IMR-90 (cell line): ENCODE results near the gene D2HGDH. TPM values are rescaled to one million over a fixed set of nuclear protein-coding genes. Genes with fewer than 3 reads are reported as not detected.
A peak's percentile ranks its signal among the peaks of the same experiment; 100 is the strongest.

Experiments
- ATAC-seq: fragments of 200-7000 bp; cut with Tn5 transposase; 2 replicates; pipeline ENCODE4 v1.9.1; 2020; ENCODE audit warnings: low read depth, mild to moderate bottlenecking, moderate library complexity
- BruUV-seq: library from RNA; stranded (reverse); fragments of 400-500 nt; replicated peaks from 2 replicates; lab custom pipeline; 2021; lab: Mats Ljungman, UMichigan
- CTCF ChIA-PET: fragments of 300-600 bp; formaldehyde crosslinking; extraction: SDS; loops from one replicate; lab custom pipeline; 2021; ENCODE audit warnings: antibody characterized with exemption; lab: Yijun Ruan, JAX
- POLR2A ChIA-PET: fragments of 300-600 bp; sonication (Branson Sonifier 250); formaldehyde crosslinking; loops from one replicate; lab custom pipeline; 2022; ENCODE audit warnings: antibody characterized with exemption; ENCODE audit not compliant: unreplicated experiment; lab: Charles Lee
- DNase-seq: peaks from one replicate; pipeline ENCODE4 v3.0.0; 2013
- H2AFZ ChIP-seq: replicated peaks from 2 replicates; pipeline ENCODE3; 2013; ENCODE audit warnings: low read length, mild to moderate bottlenecking; ENCODE audit not compliant: poor library complexity
- H2AK5ac ChIP-seq: 2 replicates; pipeline ENCODE4 v1.6.1; 2013; ENCODE audit warnings: low read depth, low read length, inconsistent platforms
- H2AK9ac ChIP-seq: replicated peaks from 2 replicates; pipeline ENCODE3; 2013; ENCODE audit warnings: mild to moderate bottlenecking, low read depth, low read length, moderate library complexity; ENCODE audit not compliant: poor library complexity
- H2BK120ac ChIP-seq: 2 replicates; pipeline ENCODE4 v1.6.1; 2013; ENCODE audit warnings: low read depth, low read length, inconsistent platforms
- H2BK15ac ChIP-seq: 3 replicates; pipeline ENCODE4 v1.6.1; 2013; ENCODE audit warnings: low read depth, low read length, inconsistent platforms
- H2BK20ac ChIP-seq: 2 replicates; pipeline ENCODE4 v1.6.1; 2013; ENCODE audit warnings: low read depth, mild to moderate bottlenecking, inconsistent platforms, low read length, moderate library complexity
- H2BK5ac ChIP-seq: 2 replicates; pipeline ENCODE4 v1.6.1; 2013; ENCODE audit warnings: mild to moderate bottlenecking, low read depth, low read length, inconsistent platforms; ENCODE audit not compliant: poor library complexity, severe bottlenecking
- H3K14ac ChIP-seq: replicated peaks from 2 replicates; pipeline ENCODE4 v1.6.1; 2013; ENCODE audit warnings: low read depth, low read length, inconsistent platforms
- H3K18ac ChIP-seq: 2 replicates; pipeline ENCODE4 v1.6.1; 2013; ENCODE audit warnings: low read depth, low read length, control low read depth
- H3K23ac ChIP-seq: 2 replicates; pipeline ENCODE4 v1.6.1; 2013; ENCODE audit warnings: low read depth, low read length, inconsistent platforms
- H3K27ac ChIP-seq: 2 replicates; pipeline ENCODE4 v1.5.1; 2013; ENCODE audit warnings: mild to moderate bottlenecking, control low read depth, low read length; ENCODE audit not compliant: insufficient read depth
- H3K27me3 ChIP-seq: 2 replicates; pipeline ENCODE4 v1.6.1; 2013; ENCODE audit warnings: low read length; ENCODE audit not compliant: control insufficient read depth, insufficient read depth
- H3K36me3 ChIP-seq: 2 replicates; pipeline ENCODE4 v1.6.1; 2013; ENCODE audit warnings: low read length, mixed read lengths; ENCODE audit not compliant: control insufficient read depth, insufficient read depth
- H3K4ac ChIP-seq: 2 replicates; pipeline ENCODE4 v1.6.1; 2013; ENCODE audit warnings: low read depth, low read length, inconsistent platforms
- H3K4me1 ChIP-seq: 2 replicates; pipeline ENCODE4 v1.6.1; 2013; ENCODE audit warnings: low read length, mixed read lengths; ENCODE audit not compliant: control insufficient read depth, insufficient read depth
- H3K4me2 ChIP-seq: 2 replicates; pipeline ENCODE4 v1.6.1; 2013; ENCODE audit warnings: low read depth, mild to moderate bottlenecking, control low read depth, low read length, moderate library complexity
- H3K4me3 ChIP-seq: 2 replicates; pipeline ENCODE4 v1.5.1; 2013; ENCODE audit warnings: low read depth, mild to moderate bottlenecking, control low read depth, low read length, moderate library complexity; ENCODE audit not compliant: insufficient read depth
- H3K56ac ChIP-seq: 2 replicates; pipeline ENCODE4 v1.6.1; 2013; ENCODE audit warnings: low read length, inconsistent platforms; ENCODE audit not compliant: insufficient read depth; ENCODE audit errors: extremely low read depth
- H3K79me1 ChIP-seq, 2 experiments: 2 replicates each; pipeline ENCODE4 v1.6.1; 2013; ENCODE audit warnings: low read length in 2 of 2, inconsistent platforms in 1 of 2, low read depth in 1 of 2
- H3K9ac ChIP-seq: 2 replicates; pipeline ENCODE4 v1.6.1; 2013; ENCODE audit warnings: low read depth, low read length, control low read depth
- H3K9me1 ChIP-seq: 2 replicates; pipeline ENCODE4 v1.6.1; 2013; ENCODE audit warnings: low read length, inconsistent platforms; ENCODE audit not compliant: insufficient read depth
- H3K9me3 ChIP-seq: 2 replicates; pipeline ENCODE4 v1.6.1; 2013; ENCODE audit warnings: low read length; ENCODE audit not compliant: control insufficient read depth, insufficient read depth
- H4K20me1 ChIP-seq: 2 replicates; pipeline ENCODE4 v1.6.1; 2013; ENCODE audit warnings: low read length, inconsistent platforms; ENCODE audit not compliant: insufficient read depth
- H4K5ac ChIP-seq: 2 replicates; pipeline ENCODE4 v1.6.1; 2013; ENCODE audit warnings: mild to moderate bottlenecking, low read depth, low read length, control low read depth
- H4K8ac ChIP-seq, 2 experiments: 2 replicates each; pipeline ENCODE4 v1.6.1; 2013; ENCODE audit warnings: low read depth in 2 of 2, low read length in 2 of 2, control low read depth in 1 of 2, inconsistent platforms in 1 of 2
- H4K91ac ChIP-seq: 2 replicates; pipeline ENCODE4 v1.6.1; 2013; ENCODE audit warnings: low read depth, low read length, inconsistent platforms; ENCODE audit not compliant: insufficient read depth
- CEBPB ChIP-seq: IDR thresholded peaks from 2 replicates; pipeline ENCODE4 v1.6.1; 2012; ENCODE audit warnings: low read depth, low read length, improper control_type of control experiment
- MAFK ChIP-seq: IDR thresholded peaks from 2 replicates; pipeline ENCODE4 v1.6.1; 2012; ENCODE audit warnings: low read depth, low read length, improper control_type of control experiment
- MAZ ChIP-seq: IDR thresholded peaks from 2 replicates; pipeline ENCODE4 v1.6.1; 2012; ENCODE audit warnings: low read depth, mild to moderate bottlenecking, low read length, improper control_type of control experiment, moderate library complexity, borderline replicate concordance
- MXI1 ChIP-seq: IDR thresholded peaks from 2 replicates; pipeline ENCODE4 v1.6.1; 2012; ENCODE audit warnings: low read depth, mild to moderate bottlenecking, low read length, moderate library complexity, borderline replicate concordance
- NFE2L2 ChIP-seq: fragments of 150-350 bp; IDR thresholded peaks from 2 replicates; pipeline ENCODE4 v1.6.1; 2016; ENCODE audit warnings: low read depth, mild to moderate bottlenecking, low read length
- RFX5 ChIP-seq: IDR thresholded peaks from 2 replicates; pipeline ENCODE4 v1.8.0; 2012; ENCODE audit warnings: low read depth, mild to moderate bottlenecking, low read length, moderate library complexity
- SMC3 ChIP-seq: fragments of 150-350 bp; IDR thresholded peaks from 2 replicates; pipeline ENCODE4 v1.6.1; 2016; ENCODE audit warnings: low read depth, mild to moderate bottlenecking, antibody characterized with exemption, low read length, moderate library complexity
- WGBS, 2 experiments: methylation state at CpG; one replicate each; pipeline versions ENCODE4 v1.1.5 to v1.1.7; 2013; ENCODE audit warnings: missing lambda C conversion rate in 2 of 2; ENCODE audit not compliant: insufficient read length in 1 of 2; ENCODE audit errors: extremely low coverage in 2 of 2; 5-methylcytosine and 5-hydroxymethylcytosine counted together
- dilution Hi-C: fragments of 300-500 bp; cut with HindIII; formaldehyde crosslinking; loops from one replicate; pipeline ENCODE4 v1.14.3; 2018; ENCODE audit warnings: low sequenced_read_pairs; ENCODE audit not compliant: unreplicated experiment
- in situ Hi-C: fragments of 300-500 bp; cut with MboI; formaldehyde crosslinking; loops from 3 replicates; pipeline ENCODE4 v1.14.3; 2019; ENCODE audit warnings: low sequenced_read_pairs, inconsistent platforms, mixed read lengths
- intact Hi-C: fragments of 100-400 bp; cut with micrococcal nuclease; formaldehyde crosslinking; loops from 2 replicates; pipeline ENCODE4 v1.10.0; 2022
- polyA plus RNA-seq, 3 experiments: library from polyadenylated mRNA; depleted of rRNA; stranded (reverse); fragments of >200 nt; gene quantifications; 2 replicates each; pipeline ENCODE4 v1.2.3, GENCODE V29; 2012; ENCODE audit warnings: low replicate concordance in 1 of 3
- total RNA-seq: library from RNA; depleted of rRNA; stranded (reverse); fragments of >200 nt; gene quantifications from 2 replicates; pipeline ENCODE4 v1.2.3, GENCODE V29; 2012
- TF ChIP-seq, protein P1 (sequence below): conservative IDR thresholded peaks from 2 replicates; pipeline ENCODE4 v1.5.1; 2012; ENCODE audit warnings: mild to moderate bottlenecking, low read depth, low read length, improper control_type of control experiment
- TF ChIP-seq, protein P2 (sequence below): fragments of 150-350 bp; IDR thresholded peaks from 2 replicates; pipeline ENCODE4 v1.6.1; 2017; ENCODE audit warnings: mild to moderate bottlenecking, antibody characterized with exemption, low read length, low read depth

D2HGDH gene
- total and polyA plus RNA-seq, 2 of the 4 experiments (the other 2 are of a cell fraction), result 6.3 to 22.1 TPM

DNA sequence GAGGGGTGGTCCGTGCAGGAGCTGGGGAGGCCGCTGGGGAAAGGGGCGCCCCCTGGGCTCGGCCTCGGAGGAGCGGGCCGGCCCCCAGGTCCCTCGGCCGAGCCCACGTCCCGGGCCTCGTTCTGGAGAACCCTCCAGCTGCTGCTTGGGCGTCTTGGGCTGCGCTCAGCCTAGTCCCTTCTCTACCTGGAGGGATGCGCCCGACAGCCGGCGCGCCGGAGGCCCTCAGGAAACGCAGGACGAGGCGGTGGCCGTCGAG lies 293 bp upstream of the D2HGDH start:
- peak overlapping the region; percentile 74 for H3K4me3 ChIP-seq
- no peak overlapping the region; the same call in 2 of the 3 replicates for H2BK15ac ChIP-seq
- H3K56ac ChIP-seq, result no peak overlapping the region
- POLR2A ChIA-PET, result no interaction called here
- TF ChIP-seq MXI1 (no peak), RFX5 (no peak), NFE2L2 (no peak), MAZ (no peak), MAFK (no peak), SMC3 (no peak), CEBPB (no peak)
- TF ChIP-seq, protein P1, sequence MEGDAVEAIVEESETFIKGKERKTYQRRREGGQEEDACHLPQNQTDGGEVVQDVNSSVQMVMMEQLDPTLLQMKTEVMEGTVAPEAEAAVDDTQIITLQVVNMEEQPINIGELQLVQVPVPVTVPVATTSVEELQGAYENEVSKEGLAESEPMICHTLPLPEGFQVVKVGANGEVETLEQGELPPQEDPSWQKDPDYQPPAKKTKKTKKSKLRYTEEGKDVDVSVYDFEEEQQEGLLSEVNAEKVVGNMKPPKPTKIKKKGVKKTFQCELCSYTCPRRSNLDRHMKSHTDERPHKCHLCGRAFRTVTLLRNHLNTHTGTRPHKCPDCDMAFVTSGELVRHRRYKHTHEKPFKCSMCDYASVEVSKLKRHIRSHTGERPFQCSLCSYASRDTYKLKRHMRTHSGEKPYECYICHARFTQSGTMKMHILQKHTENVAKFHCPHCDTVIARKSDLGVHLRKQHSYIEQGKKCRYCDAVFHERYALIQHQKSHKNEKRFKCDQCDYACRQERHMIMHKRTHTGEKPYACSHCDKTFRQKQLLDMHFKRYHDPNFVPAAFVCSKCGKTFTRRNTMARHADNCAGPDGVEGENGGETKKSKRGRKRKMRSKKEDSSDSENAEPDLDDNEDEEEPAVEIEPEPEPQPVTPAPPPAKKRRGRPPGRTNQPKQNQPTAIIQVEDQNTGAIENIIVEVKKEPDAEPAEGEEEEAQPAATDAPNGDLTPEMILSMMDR, result no peak
- TF ChIP-seq, protein P2, sequence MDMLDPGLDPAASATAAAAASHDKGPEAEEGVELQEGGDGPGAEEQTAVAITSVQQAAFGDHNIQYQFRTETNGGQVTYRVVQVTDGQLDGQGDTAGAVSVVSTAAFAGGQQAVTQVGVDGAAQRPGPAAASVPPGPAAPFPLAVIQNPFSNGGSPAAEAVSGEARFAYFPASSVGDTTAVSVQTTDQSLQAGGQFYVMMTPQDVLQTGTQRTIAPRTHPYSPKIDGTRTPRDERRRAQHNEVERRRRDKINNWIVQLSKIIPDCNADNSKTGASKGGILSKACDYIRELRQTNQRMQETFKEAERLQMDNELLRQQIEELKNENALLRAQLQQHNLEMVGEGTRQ, result no peak
- dilution Hi-C loops (no loop called here), intact Hi-C loops (loop anchor here (2.0 kb wide), 1 partner anchor 69 kb away; no protein-coding TSS in a partner anchor), in situ Hi-C loops (no loop called here)
- H4K5ac ChIP-seq, result peak overlapping the region; percentile 93
- H3K9me1 ChIP-seq, result no peaks in the 10 kb centered on the region
- CTCF ChIA-PET, result interaction anchor here (0.6 kb wide), 2 partner anchors 48 to 515 kb away, joined by 3 read pairs; no protein-coding TSS in a partner anchor
- no peaks in the 10 kb centered on the region for H3K27me3 ChIP-seq
- no peaks in the 10 kb centered on the region for H3K4me1 ChIP-seq
- no peak overlapping the region; the same call in 1 of the 2 replicates for H3K27ac ChIP-seq
- H3K36me3 ChIP-seq, result peaks cover 5% of the 10 kb centered on the region; the same call in 1 of the 2 replicates
- 0 out of 2 replicates have a peak overlapping the region, but pooled peaks have one; percentile 51 for H2AK5ac ChIP-seq
- 7% methylated on average over 20 of the region's 25 CpGs; no CpG with 5 or more reads in 1 of the 2 experiments for WGBS, 2 experiments
- H3K79me1 ChIP-seq, result peaks cover 10 to 18% of the 10 kb centered on the region in 2 experiments
- BruUV-seq, result no TSS peak
- peak overlapping the region; percentile 42 for H3K9ac ChIP-seq
- H3K4me2 ChIP-seq, result peak overlapping the region; percentile 78
- peak overlapping the region; percentile 94 for H2AFZ ChIP-seq
- H3K9me3 ChIP-seq, result no peaks in the 10 kb centered on the region
- no peak for ATAC-seq
- peak overlapping the region; percentile 61 for H3K4ac ChIP-seq
- H4K8ac ChIP-seq, result peak overlapping the region; percentile 75 to 83; a peak in 2 of 4 replicates
- no peak overlapping the region; the same call in 1 of the 2 replicates for H3K18ac ChIP-seq
- H2BK20ac ChIP-seq, result no peak overlapping the region
- H2AK9ac ChIP-seq, result peak overlapping the region; percentile 92
- H3K14ac ChIP-seq, result no peak overlapping the region
- no peak overlapping the region for H4K91ac ChIP-seq
- no peak overlapping the region for H3K23ac ChIP-seq
- H2BK5ac ChIP-seq, result no peak overlapping the region
- no peak overlapping the region for H2BK120ac ChIP-seq
- H4K20me1 ChIP-seq, result peaks cover 17% of the 10 kb centered on the region
- no peak for DNase-seq
